Epidermal melanocyte (primary cell): ENCODE data around the gene SELPLG.
"Not testable (repeated sequence)": the region's sequence is repeated elsewhere in the genome, so short reads cannot be mapped to it uniquely, and the experiment has no call there.

Source experiments
- DNase-seq: peaks from one replicate; pipeline ENCODE4 v3.0.0; 2011; ENCODE audit warnings: low spot score; ENCODE audit not compliant: insufficient read length

Gene SELPLG

GRCh38 chr12:108592033-108592909 lies 41.4 kb downstream of the SELPLG start:
- DNase-seq, result no peak

GRCh38 chr12:108591267-108591980 lies 42.3 kb downstream of the SELPLG start:
- no peak for DNase-seq

- DNase-seq, result not testable (repeated sequence)
These were observed 43.2 kb downstream of the SELPLG start for GRCh38 chr12:108590463-108590862.

GRCh38 chr12:108589840-108590229 lies 43.9 kb downstream of the SELPLG start:
- no peak for DNase-seq

- peak; percentile 50 for DNase-seq
These were observed 44.5 kb downstream of the SELPLG start for GRCh38 chr12:108589028-108589839.

- no peak for DNase-seq
These were observed 45.9 kb downstream of the SELPLG start for GRCh38 chr12:108587826-108588225.

GRCh38 chr12:108586306-108586705 lies 47.4 kb downstream of the SELPLG start:
- DNase-seq, result no peak

- no peak for DNase-seq
These were observed 47.8 kb downstream of the SELPLG start for GRCh38 chr12:108585864-108586263.

- no peak for DNase-seq
These were observed 49.1 kb downstream of the SELPLG start for GRCh38 chr12:108584456-108585065.

GRCh38 chr12:108583991-108584390 lies 49.7 kb downstream of the SELPLG start:
- no peak for DNase-seq

GRCh38 chr12:108582978-108583770 lies 50.5 kb downstream of the SELPLG start:
- no peak for DNase-seq

- DNase-seq, result no peak
These were observed 51.2 kb downstream of the SELPLG start for GRCh38 chr12:108582509-108582908.

- DNase-seq, result no peak
These were observed 52.1 kb downstream of the SELPLG start for GRCh38 chr12:108581311-108582227.

- DNase-seq, result no peak
These were observed 53.2 kb downstream of the SELPLG start for GRCh38 chr12:108580531-108580930.

GRCh38 chr12:108578813-108579212 lies 54.9 kb downstream of the SELPLG start:
- no peak for DNase-seq

GRCh38 chr12:108578264-108578663 lies 55.4 kb downstream of the SELPLG start:
- DNase-seq, result no peak

- no peak for DNase-seq
These were observed 56.2 kb downstream of the SELPLG start for GRCh38 chr12:108577458-108577857.

- DNase-seq, result no peak
These were observed 56.9 kb downstream of the SELPLG start for GRCh38 chr12:108576660-108577234.
